Keratinocyte (primary cell): ENCODE measurements around the gene ARL13B. TPM values are rescaled to one million over a fixed set of nuclear protein-coding genes. Genes with fewer than 3 reads are reported as not detected.
A peak's percentile ranks its signal among the peaks of the same experiment; 100 is the strongest.

ENCODE experiments used
- DNase-seq: peaks from one replicate; pipeline ENCODE4 v3.0.0-alpha.2; 2011; ENCODE audit warnings: low read depth, missing footprints, low spot score
- FAIRE-seq: peaks from 2 replicates; lab custom pipeline; 2011; peaks lifted over from hg19 to GRCh38; lab: Jason Lieb, UNC
- H2AFZ ChIP-seq: 2 replicates; pipeline ENCODE4 v1.6.0; 2012; ENCODE audit warnings: low read length, control low read depth, inconsistent platforms; ENCODE audit not compliant: control insufficient read depth
- H3K27ac ChIP-seq: 2 replicates; pipeline ENCODE4 v1.5.1; 2011; ENCODE audit warnings: low read length; ENCODE audit not compliant: control insufficient read depth, insufficient read depth
- H3K27me3 ChIP-seq: 3 replicates; pipeline ENCODE4 v1.6.0; 2011; ENCODE audit warnings: low read length; ENCODE audit not compliant: control insufficient read depth, insufficient read depth; ENCODE audit errors: extremely low read depth
- H3K36me3 ChIP-seq, 2 experiments: 2 replicates in 1 of 2; 3 replicates in 1 of 2; pipeline ENCODE4 v1.5.1; 2011; ENCODE audit warnings: low read length in 2 of 2, mild to moderate bottlenecking in 1 of 2; ENCODE audit not compliant: control insufficient read depth in 2 of 2, insufficient read depth in 2 of 2; ENCODE audit errors: extremely low read depth in 1 of 2
- H3K4me1 ChIP-seq: 3 replicates; pipeline ENCODE4 v1.5.1; 2011; ENCODE audit warnings: low read length; ENCODE audit not compliant: control insufficient read depth, insufficient read depth; ENCODE audit errors: extremely low read depth
- H3K4me2 ChIP-seq: 3 replicates; pipeline ENCODE4 v1.6.0; 2011; ENCODE audit warnings: low read depth, low read length; ENCODE audit not compliant: control insufficient read depth, insufficient read depth; ENCODE audit errors: extremely low read depth
- H3K4me3 ChIP-seq, 3 experiments: fragments of 200-600 bp in 1 of 3; sonication (generic) in 1 of 3; 2 replicates in 2 of 3; 3 replicates in 1 of 3; pipeline ENCODE4 v1.5.1; 2011 to 2016; ENCODE audit warnings: low read length in 3 of 3, mild to moderate bottlenecking in 3 of 3, control low read depth in 2 of 3, inconsistent platforms in 1 of 3, low read depth in 1 of 3, mixed read lengths in 1 of 3, mixed run types in 1 of 3, moderate library complexity in 1 of 3; ENCODE audit not compliant: control insufficient read depth in 2 of 3, insufficient read depth in 2 of 3; ENCODE audit errors: extremely low read depth in 1 of 3
- H3K79me2 ChIP-seq: 2 replicates; pipeline ENCODE4 v1.6.0; 2012; ENCODE audit warnings: low read length; ENCODE audit not compliant: control insufficient read depth, insufficient read depth
- H3K9ac ChIP-seq: 3 replicates; pipeline ENCODE4 v1.6.0; 2011; ENCODE audit warnings: low read length; ENCODE audit not compliant: control insufficient read depth, insufficient read depth; ENCODE audit errors: extremely low read depth
- H3K9me1 ChIP-seq: 3 replicates; pipeline ENCODE4 v1.6.0; 2011; ENCODE audit warnings: low read length; ENCODE audit not compliant: control insufficient read depth, insufficient read depth; ENCODE audit errors: extremely low read depth
- H3K9me3 ChIP-seq: 2 replicates; pipeline ENCODE4 v1.5.1; 2012; ENCODE audit warnings: low read depth, low read length; ENCODE audit not compliant: control insufficient read depth
- H4K20me1 ChIP-seq: 3 replicates; pipeline ENCODE4 v1.6.0; 2011; ENCODE audit warnings: low read length; ENCODE audit not compliant: control insufficient read depth, insufficient read depth; ENCODE audit errors: extremely low read depth
- CTCF ChIP-seq, 3 experiments: IDR thresholded peaks in 1 of 3; conservative IDR thresholded peaks in 1 of 3; optimal IDR thresholded peaks in 1 of 3; 2 replicates in 2 of 3; 3 replicates in 1 of 3; pipeline versions ENCODE3 to v1.5.1; 2011; ENCODE audit warnings: low read length in 3 of 3, mild to moderate bottlenecking in 3 of 3, moderate library complexity in 2 of 3, control low read depth in 1 of 3, inconsistent platforms in 1 of 3; ENCODE audit not compliant: insufficient read depth in 2 of 3; ENCODE audit errors: extremely low read depth in 1 of 3
- EZH2 ChIP-seq: IDR thresholded peaks from one replicate; pipeline ENCODE4 v1.6.1; 2012; ENCODE audit warnings: inconsistent platforms, mild to moderate bottlenecking, low read length, moderate library complexity
- dilution Hi-C: fragments of 300-500 bp; cut with MboI; formaldehyde crosslinking; loops from one replicate; pipeline ENCODE4 v1.7.0; 2020; ENCODE audit warnings: low sequenced_read_pairs; ENCODE audit not compliant: extremely low pct_ligation_motif_present
- polyA plus RNA-seq, 5 experiments: library from polyadenylated mRNA; depleted of rRNA in 3 of 5; stranded (reverse) in 3 of 5; stranded (forward) in 1 of 5; unstranded in 1 of 5; fragments of >200 nt; gene quantifications; 1 replicate in 1 of 5; 2 replicates in 3 of 5; 3 replicates in 1 of 5; pipeline versions ENCODE4 v1.2.1 to v1.2.3, GENCODE V29; 2011 to 2012; ENCODE audit warnings: missing spikeins in 2 of 5, low read depth in 1 of 5, low replicate concordance in 1 of 5

The ARL13B gene
- polyA plus RNA-seq, 1 donor (not counting 4 experiments of a cell fraction or from before 2014, with no cell fraction given): 6.8 TPM

- H3K27me3 ChIP-seq: no peaks in the 10 kb centered on the region
- no peaks in the 10 kb centered on the region for H3K9me1 ChIP-seq
- no peak overlapping the region for H2AFZ ChIP-seq
- H3K27ac ChIP-seq: no peak overlapping the region
- H3K4me2 ChIP-seq: no peak overlapping the region
- DNase-seq (no peak), FAIRE-seq (no peak)
- H3K9me3 ChIP-seq: no peaks in the 10 kb centered on the region
- H4K20me1 ChIP-seq: no peaks in the 10 kb centered on the region
- no peak overlapping the region for H3K4me3 ChIP-seq
- H3K9ac ChIP-seq: no peak overlapping the region
- H3K36me3 ChIP-seq: peaks cover 0 to 3% of the 10 kb centered on the region in 2 experiments
- no peaks in the 10 kb centered on the region for H3K4me1 ChIP-seq
- dilution Hi-C loops: no loop called here
- peak in 2 of 3 experiments; percentile 20 to 37 for TF ChIP-seq CTCF (optimal IDR thresholded peaks at IDR 0.05 in 1 of 3, IDR thresholded peaks at IDR 0.05 in 1 of 3, conservative IDR thresholded peaks at IDR 0.05 in 1 of 3; ENCODE audit: extremely low read depth in 1 of 3, insufficient read depth in 2 of 3, low read length in 3 of 3)
- TF ChIP-seq EZH2: no peak
- no peaks in the 10 kb centered on the region for H3K79me2 ChIP-seq
Observed at GRCh38 chr3:94069194-94069813, 89.3 kb downstream of the ARL13B start.

- Histone ChIP-seq H3K4me3 (no peak overlapping the region), H3K79me2 (no peaks in the 10 kb centered on the region), H4K20me1 (no peaks in the 10 kb centered on the region), H3K4me2 (no peak overlapping the region), H3K27ac (no peak overlapping the region), H2AFZ (no peak overlapping the region), H3K9ac (no peak overlapping the region), H3K4me1 (no peaks in the 10 kb centered on the region), H3K27me3 (no peaks in the 10 kb centered on the region), H3K9me3 (no peaks in the 10 kb centered on the region), H3K36me3 (peaks cover 0 to 3% of the 10 kb centered on the region in 2 experiments), H3K9me1 (no peaks in the 10 kb centered on the region)
- dilution Hi-C loops: no loop called here
- FAIRE-seq (no peak), DNase-seq (no peak)
- TF ChIP-seq EZH2: no peak
Observed at GRCh38 chr3:94070341-94070911, 90.5 kb downstream of the ARL13B start.
